ENCODE data around the gene ALDOC.
A peak's percentile ranks its signal among the peaks of the same experiment; 100 is the strongest.

The ALDOC gene

DNA sequence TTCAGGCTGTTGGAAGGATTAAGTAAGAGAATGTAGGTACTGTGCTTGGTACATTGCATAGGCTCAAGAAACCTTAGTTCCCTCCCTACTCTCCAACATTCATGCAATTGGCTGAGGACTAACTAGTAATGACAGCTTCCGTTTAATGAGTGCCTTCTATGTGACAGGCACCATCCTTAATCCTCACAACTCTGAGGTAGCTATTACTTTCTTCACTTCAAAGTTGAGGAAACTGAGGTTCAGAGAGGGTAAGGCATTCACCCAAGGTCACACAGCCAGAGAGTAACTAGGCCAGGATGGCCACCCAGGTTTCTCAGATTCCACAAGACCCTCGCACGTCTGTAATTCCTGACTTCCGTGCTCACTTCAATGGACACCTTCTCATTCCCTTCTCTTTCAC is 46.4 kb downstream of the ALDOC start:
- DNase-seq: no peak

DNA sequence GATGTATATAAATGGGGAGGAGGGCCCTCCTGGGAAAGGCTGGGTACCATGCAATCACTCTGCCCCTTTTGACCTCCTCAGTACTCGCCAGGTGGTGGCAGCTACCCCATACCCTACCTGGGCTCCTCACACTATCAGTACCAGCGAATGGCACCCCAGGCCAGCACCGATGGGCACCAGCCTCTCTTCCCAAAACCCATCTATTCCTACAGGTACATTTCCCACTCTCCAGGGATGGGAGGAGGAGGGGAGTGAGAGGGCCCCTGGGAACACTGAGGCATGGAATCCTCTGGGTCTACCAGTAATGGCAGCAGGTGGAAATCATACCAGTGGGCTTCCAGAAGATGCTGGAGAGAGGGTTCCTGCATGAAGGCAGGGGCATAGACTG is 47.7 kb downstream of the ALDOC start:
- DNase-seq: no peak

DNA sequence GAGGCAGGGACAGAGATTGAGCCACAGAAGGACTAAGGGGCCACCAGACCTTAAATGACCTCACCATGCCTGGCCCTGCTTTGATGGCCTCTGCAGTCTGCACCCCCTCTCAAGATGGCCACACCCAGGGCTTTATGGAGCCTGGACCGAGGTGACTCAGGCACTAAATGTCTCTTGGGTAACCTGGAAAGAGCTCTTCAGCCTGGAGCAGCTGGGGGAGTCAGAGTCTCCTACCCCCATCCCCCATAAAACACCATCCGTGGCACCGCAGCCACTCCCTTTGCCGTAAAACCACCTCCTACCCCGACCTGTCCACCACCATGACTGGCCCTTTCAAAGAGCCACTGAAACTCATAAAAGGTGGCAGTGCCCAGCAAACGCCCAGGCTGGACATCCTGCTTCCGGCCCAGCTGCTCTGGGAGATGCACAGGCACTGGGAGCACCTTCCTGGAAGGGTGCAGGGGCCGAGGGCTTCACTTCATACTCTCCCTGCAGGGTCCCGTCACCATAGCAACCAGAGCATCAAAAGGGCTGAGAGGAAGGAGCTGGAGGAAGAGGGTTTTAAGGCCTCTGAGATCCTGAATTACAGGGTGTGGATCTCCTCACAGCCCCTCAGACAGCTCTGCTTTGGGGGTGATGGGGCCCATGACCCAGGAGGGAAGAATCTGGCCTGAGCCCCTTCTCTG is 48.2 kb downstream of the ALDOC start:
- no peak for DNase-seq

DNA sequence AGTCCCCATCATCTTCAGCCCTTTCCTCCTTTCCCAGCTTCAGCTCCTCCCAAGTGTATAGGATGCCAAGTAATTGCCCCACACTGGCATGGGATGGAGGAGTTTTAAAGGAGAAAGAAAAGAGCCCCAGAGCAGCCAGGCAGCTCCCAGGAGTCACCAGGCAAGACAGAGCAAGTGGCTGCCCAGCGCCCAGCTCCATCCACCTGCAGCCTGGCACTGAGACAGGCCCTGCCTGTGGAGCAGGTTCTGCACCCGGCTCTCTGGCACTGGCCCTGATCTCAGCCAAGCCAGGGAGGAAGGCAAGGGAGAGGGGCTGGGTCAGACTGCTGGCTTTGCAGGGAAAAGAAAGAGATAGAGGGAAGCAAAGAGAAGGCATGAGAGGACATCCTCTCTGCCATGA is 48.8 kb downstream of the ALDOC start:
- no peak for DNase-seq

DNA sequence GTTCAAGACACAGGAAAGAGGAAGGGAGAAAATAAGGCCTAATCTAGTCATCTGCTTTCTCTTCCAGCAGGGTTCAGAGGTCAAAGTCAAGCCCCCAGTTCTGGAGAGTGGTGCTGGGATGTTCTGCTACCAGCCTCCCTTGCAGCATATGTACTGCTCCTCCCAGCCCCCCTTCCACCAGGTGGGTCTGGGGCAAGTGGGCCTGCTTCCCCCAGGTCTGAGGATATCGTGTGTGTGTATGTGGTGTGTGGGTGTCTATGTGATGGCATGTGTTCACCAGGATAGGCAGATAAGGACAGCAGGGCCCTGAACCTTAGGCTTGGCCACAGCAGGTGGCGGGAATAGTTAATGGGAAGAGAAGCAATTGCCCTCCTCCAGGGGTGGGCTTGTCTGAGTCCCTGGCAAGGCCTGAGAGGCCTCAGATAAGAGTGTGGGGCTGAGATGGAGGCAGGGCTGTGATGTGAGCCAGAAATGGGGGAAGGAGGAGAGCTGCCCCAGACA is 49.5 kb downstream of the ALDOC start:
- no peak for DNase-seq

DNA sequence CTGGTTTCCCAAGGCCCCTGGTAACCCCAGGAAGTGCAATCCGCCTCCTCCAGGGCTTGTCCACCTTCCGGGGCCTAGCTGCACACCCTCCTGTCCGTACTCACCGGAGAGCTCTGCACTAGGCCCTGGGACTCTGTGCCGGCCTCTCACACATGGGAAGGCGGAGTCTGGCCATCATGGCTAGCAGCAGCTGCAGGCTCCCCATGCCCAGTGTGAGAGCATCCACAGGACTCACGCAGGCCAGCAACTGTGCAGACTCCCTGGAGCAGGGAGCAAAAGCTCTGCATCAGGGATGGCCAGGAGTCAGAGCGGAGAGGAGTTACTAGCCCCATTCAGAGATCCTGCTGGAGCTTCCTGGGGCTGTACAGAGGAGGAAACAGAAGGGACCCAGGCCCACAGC is 50.3 kb downstream of the ALDOC start:
- DNase-seq: no peak

DNA sequence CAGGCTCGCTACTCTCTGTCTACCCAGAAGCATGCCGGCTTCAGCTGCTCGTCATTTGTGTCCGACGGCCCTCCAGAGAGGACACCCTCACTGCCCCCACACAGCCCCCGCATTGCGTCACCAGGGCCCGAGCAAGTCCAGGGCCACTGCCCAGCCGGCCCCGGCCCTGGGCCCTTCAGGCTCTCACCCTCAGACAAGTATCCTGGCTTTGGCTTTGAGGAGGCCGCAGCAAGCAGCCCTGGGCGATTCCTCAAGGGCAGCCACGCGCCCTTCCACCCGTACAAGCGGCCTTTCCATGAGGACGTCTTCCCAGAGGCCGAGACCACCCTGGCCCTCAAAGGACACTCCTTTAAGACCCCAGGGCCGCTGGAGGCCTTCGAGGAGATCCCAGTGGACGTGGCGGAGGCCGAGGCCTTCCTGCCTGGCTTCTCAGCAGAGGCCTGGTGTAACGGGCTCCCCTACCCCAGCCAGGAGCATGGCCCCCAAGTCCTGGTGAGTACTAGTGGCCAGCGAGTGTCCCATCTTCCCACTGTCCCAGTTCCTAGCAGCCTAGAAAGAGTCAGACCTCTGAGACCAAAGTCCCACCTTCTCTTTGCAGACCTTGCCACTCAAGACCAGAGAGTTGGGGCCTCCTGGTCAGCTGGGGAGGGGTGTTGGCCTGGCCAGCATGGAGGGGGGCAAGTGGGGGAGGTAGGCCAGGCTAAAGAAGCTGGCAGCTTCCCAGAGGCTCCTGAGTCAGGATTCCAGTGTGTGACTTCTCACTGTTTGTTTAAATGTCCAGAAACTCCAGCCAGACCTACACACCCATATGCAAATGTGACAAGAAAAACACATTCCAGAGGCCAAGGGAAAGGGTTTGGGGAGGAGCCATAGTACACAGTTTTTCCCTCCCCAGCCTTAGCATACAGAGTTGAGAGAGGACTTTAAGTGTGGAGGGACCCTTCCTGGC is 51.9 kb downstream of the ALDOC start:
- peak; percentile 7 for DNase-seq

DNA sequence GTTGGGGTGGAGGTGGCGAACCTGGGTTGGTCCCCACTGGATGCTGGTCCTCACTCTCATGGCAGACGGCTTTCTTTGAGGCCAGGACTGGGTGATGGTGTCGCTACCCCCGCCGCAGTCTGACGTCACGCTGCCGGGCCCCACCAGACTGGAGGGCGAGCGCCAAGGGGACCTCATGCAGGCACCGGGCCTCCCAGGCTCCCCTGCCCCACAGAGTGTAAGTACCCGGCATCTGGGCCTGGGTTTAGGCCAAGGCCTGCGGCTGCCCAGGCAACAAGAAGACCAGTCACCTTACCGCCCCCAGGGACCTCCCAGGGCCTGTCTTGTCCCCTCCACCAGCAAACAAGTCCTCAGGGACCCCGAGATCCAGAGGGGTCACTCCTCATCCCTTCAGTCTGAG is 52.8 kb downstream of the ALDOC start:
- DNase-seq: no peak

DNA sequence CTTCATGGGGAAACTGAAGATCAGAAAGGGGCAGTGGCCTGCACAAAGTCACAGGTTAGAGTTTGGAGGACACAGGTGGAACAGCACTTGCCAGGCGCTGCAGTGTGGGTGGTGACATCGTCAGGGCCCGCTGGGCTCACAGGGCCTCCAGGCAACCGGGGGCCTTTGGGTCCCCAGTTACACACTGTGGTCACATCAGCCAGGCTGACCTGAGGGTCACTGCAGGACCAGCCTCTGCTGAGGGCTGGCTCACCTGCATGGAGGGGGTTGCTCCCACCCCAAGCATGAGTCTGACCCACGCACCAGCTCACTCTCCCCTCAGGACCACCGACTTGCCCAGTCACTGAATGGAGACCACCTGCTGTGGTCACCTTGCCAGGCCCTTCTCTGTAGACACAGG is 53.5 kb downstream of the ALDOC start:
- DNase-seq: no peak
